Lower lobe of right lung (tissue), 2 donors: Measurements from ENCODE around the gene ETV2. TPM values are rescaled to one million over a fixed set of nuclear protein-coding genes. Genes with fewer than 3 reads are reported as not detected.
"Not testable (repeated sequence)": the region's sequence is repeated elsewhere in the genome, so short reads cannot be mapped to it uniquely, and the experiment has no call there.

Source experiments
- ATAC-seq, 2 donors: fragments of 200-7000 bp; cut with Tn5 transposase; one replicate each; pipeline ENCODE4 v1.9.1; 2020 to 2022; ENCODE audit warnings: mild to moderate bottlenecking in 2 of 2, moderate library complexity in 2 of 2
- DNase-seq: peaks from one replicate; pipeline ENCODE4 v3.0.0-alpha.2; 2020
- H3K27ac ChIP-seq: fragments of 200-600 bp; one replicate; pipeline ENCODE4 v1.8.0; 2022
- H3K27me3 ChIP-seq: fragments of 200-600 bp; one replicate; pipeline ENCODE4 v1.8.0; 2022; ENCODE audit warnings: low read depth
- H3K36me3 ChIP-seq: fragments of 200-600 bp; one replicate; pipeline ENCODE4 v1.8.0; 2022; ENCODE audit warnings: mild to moderate bottlenecking
- H3K4me1 ChIP-seq: fragments of 200-600 bp; one replicate; pipeline ENCODE4 v1.8.0; 2022
- H3K4me3 ChIP-seq: fragments of 200-600 bp; one replicate; pipeline ENCODE4 v1.8.0; 2022; ENCODE audit warnings: mild to moderate bottlenecking
- H3K9me3 ChIP-seq: fragments of 200-600 bp; one replicate; pipeline ENCODE4 v1.8.0; 2022
- intact Hi-C: fragments of 100-400 bp; cut with DNase I; formaldehyde crosslinking; loops from one replicate; pipeline ENCODE4 v1.11.0; 2022
- total RNA-seq: library from RNA; stranded (reverse); fragmentation: NEBNext Ultra II Directional; extraction: Animal tissue kit (Norgen Biotek cat#: 25700); gene quantifications from one replicate; pipeline ENCODE4 v1.2.1, GENCODE V29; 2021
- TF ChIP-seq, protein P1 (sequence below): fragments of 200-600 bp; IDR thresholded peaks from one replicate; pipeline ENCODE4 v1.8.0; 2022; ENCODE audit warnings: antibody characterized with exemption, mild to moderate bottlenecking
- donor health status: DM: no; HTN: yes; CAD: no; lungs with severe emphysema.

The ETV2 gene
- total RNA-seq, 1 donor from 2014 or later, result 1.1 TPM

DNA sequence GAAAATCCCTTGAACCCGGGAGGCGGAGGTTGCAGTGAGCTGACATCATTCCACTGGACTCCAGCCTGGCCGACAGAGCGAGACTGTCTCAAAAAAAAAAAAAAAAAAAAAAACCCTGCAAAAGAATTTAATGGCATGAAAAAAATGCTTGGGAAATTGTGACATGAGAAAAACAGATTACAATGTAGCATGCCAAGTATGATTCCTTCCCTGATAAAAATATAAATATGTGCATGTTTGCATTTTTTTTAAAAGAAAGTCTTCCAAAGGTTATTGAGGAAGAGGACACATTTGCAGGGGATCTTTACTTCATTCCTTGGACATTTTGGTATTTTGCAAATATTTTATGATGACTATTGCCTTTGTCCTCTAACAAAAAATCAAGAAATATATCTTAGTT, 48.3 kb downstream of the ETV2 start:
- ATAC-seq (no peak), DNase-seq (no peak)
- Histone ChIP-seq H3K4me1 (no peaks in the 10 kb centered on the region), H3K4me3 (no peak overlapping the region), H3K27me3 (no peaks in the 10 kb centered on the region), H3K27ac (no peak overlapping the region), H3K36me3 (no peaks in the 10 kb centered on the region), H3K9me3 (no peaks in the 10 kb centered on the region)
- TF ChIP-seq, protein P1, sequence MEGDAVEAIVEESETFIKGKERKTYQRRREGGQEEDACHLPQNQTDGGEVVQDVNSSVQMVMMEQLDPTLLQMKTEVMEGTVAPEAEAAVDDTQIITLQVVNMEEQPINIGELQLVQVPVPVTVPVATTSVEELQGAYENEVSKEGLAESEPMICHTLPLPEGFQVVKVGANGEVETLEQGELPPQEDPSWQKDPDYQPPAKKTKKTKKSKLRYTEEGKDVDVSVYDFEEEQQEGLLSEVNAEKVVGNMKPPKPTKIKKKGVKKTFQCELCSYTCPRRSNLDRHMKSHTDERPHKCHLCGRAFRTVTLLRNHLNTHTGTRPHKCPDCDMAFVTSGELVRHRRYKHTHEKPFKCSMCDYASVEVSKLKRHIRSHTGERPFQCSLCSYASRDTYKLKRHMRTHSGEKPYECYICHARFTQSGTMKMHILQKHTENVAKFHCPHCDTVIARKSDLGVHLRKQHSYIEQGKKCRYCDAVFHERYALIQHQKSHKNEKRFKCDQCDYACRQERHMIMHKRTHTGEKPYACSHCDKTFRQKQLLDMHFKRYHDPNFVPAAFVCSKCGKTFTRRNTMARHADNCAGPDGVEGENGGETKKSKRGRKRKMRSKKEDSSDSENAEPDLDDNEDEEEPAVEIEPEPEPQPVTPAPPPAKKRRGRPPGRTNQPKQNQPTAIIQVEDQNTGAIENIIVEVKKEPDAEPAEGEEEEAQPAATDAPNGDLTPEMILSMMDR, result no peak
- intact Hi-C loops, result no loop called here

DNA sequence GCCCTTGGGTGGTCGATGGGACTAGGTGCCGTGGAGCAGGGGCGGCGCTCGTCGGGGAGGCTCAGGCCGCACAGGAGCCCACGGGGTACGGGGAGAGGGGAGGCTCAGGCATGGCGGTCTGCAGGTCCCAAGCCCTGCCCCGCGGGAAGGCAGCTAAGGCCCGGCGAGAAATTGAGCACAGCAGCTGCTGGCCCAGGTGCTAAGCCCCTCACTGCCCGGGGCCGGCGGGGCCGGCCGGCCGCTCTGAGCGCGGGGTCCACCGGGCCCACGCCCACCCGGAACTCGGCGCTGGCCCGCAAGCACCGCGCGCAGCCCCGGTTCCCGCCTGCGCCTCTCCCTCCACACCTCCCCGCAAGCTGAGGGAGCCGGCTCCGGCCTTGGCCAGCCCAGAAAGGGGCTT, 49.6 kb downstream of the ETV2 start:
- H3K36me3 ChIP-seq, H3K4me1 ChIP-seq, H3K9me3 ChIP-seq, H3K27me3 ChIP-seq, H3K27ac ChIP-seq, ATAC-seq, intact Hi-C loops, H3K4me3 ChIP-seq, DNase-seq: not testable (repeated sequence)

DNA sequence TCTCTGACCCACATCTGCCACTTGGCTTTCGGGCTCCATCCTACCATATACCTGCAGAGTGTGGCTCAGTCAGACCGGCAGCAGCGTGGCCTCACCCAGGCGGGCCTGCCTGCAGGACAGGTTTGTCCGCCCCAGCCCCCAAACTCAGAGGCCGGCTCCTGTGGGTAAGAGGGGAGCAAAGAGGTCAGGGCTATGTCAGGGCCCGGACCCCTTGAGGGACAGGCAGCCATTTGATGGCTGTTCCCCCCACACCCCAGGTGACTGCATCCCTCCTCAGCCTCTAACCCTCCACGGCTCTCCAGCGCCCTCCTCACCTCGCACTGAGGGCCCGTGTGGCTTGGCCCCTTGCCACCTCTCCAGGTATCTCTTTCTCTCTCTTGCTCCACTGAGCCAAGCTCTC, 50.5 kb downstream of the ETV2 start:
- no peaks in the 10 kb centered on the region for H3K9me3 ChIP-seq
- H3K4me3 ChIP-seq, result no peak overlapping the region
- H3K27ac ChIP-seq, result no peak overlapping the region
- TF ChIP-seq, protein P1, result no peak
- no peaks in the 10 kb centered on the region for H3K27me3 ChIP-seq
- ATAC-seq (no peak), DNase-seq (no peak)
- H3K4me1 ChIP-seq, result no peaks in the 10 kb centered on the region
- H3K36me3 ChIP-seq, result no peaks in the 10 kb centered on the region
- intact Hi-C loops, result no loop called here

DNA sequence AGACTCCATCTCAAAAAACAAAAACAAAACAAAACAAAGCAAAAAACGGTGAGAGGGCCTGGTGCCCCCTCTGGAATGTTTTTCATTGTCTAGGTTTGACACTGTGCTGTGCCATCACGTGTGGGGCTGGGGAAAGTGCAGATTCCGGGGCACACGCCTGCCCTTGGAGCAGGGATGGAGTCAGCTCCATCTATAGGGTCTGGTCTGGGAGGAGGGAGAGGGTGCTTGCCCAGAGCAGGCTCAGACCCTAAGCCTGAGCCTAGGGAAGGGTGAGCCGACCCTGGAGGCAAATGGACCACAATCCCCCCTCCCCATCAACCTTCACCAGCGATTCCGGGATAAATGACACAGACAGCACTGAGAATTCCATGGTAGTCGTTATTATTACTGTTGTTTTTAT, 51.9 kb downstream of the ETV2 start:
- TF ChIP-seq, protein P1, result no peak
- DNase-seq (no peak), ATAC-seq (peak; percentile 4 to 16)
- Histone ChIP-seq H3K9me3 (no peaks in the 10 kb centered on the region), H3K4me3 (no peak overlapping the region), H3K4me1 (no peaks in the 10 kb centered on the region), H3K27ac (no peak overlapping the region), H3K27me3 (no peaks in the 10 kb centered on the region), H3K36me3 (no peaks in the 10 kb centered on the region)
- intact Hi-C loops, result no loop called here

DNA sequence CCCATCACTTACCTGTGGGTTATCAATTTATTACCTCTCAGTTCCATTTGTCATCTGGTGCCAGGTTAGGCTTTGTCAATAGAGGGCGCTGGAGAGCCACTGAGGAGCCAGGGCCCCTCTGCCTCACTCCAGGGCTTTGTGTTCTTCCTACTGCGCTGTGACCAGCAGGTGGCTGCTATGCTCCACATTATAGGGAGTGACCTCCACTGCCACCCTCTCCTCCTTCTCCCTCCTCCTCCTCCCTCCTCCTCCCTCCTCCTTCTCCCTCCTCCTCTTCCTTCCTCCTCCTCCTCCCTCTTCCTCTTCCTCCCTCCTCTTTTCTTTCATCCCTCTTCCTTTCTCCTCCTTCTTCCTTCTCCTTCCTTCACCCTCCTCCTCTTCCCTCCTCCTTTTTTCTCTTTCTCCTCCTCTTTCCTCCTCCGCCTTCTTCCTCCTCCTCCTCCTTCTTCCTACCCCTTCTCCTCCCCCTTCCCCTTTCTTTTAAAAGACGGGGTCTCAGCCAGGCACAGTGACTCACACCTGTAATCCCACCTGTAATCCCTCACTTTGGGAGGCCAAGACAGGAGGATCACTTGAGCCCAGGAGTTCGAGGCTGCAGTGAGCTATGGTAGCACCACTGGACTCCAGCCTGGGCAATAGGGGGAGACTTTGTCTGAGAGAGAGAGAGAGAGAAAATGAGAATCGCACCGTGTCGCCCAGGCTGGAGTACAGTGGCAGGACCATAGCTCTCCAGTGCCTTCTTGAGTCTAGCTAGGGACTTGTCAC, 52.5 kb downstream of the ETV2 start:
- peak; percentile 90 for DNase-seq
- intact Hi-C loops, result no loop called here
- Histone ChIP-seq H3K4me1 (no peaks in the 10 kb centered on the region), H3K9me3 (no peaks in the 10 kb centered on the region), H3K27me3 (no peaks in the 10 kb centered on the region), H3K4me3 (no peak overlapping the region), H3K27ac (no peak overlapping the region), H3K36me3 (no peaks in the 10 kb centered on the region)
- TF ChIP-seq, protein P1, result peak; percentile 92
- ATAC-seq, result peak; percentile 100

Other genes with a start within 250 kb of the ETV2 start
- gene FFAR2, start 193.5 kb upstream of the ETV2 start, total RNA-seq, result 4.7 TPM
- 0.89 TPM for gene KRTDAP, start 151.3 kb upstream of the ETV2 start, total RNA-seq
- gene DMKN, start 128.1 kb upstream of the ETV2 start, total RNA-seq, result 70.7 TPM
- gene SBSN, start 113.4 kb upstream of the ETV2 start, total RNA-seq, result not detected
- gene GAPDHS, start 108.3 kb upstream of the ETV2 start, total RNA-seq, result not detected
- gene TMEM147, start 96.1 kb upstream of the ETV2 start, total RNA-seq, result 81.6 TPM
- not detected for gene ATP4A, start 78.1 kb upstream of the ETV2 start, total RNA-seq
- not detected for gene PMIS2, start 55.6 kb upstream of the ETV2 start, total RNA-seq
- 9.1 TPM for gene HAUS5, start 29.0 kb upstream of the ETV2 start, total RNA-seq
- 56.1 TPM for gene RBM42, start 12.7 kb upstream of the ETV2 start, total RNA-seq
- gene COX6B1, start 6.6 kb downstream of the ETV2 start, total RNA-seq, result 267 TPM
- gene UPK1A, start 24.8 kb downstream of the ETV2 start, total RNA-seq, result not detected
- 0.21 TPM for gene ZBTB32, start 62.8 kb downstream of the ETV2 start, total RNA-seq
- gene KMT2B, start 76.3 kb downstream of the ETV2 start, total RNA-seq, result 37.2 TPM
- 17.1 TPM for gene IGFLR1, start 100.7 kb downstream of the ETV2 start, total RNA-seq
- 20.3 TPM for gene U2AF1L4, start 103.7 kb downstream of the ETV2 start, total RNA-seq
- 60.0 TPM for gene PSENEN, start 103.9 kb downstream of the ETV2 start, total RNA-seq
- 7.2 TPM for gene LIN37, start 106.8 kb downstream of the ETV2 start, total RNA-seq
- gene HSPB6, start 115.3 kb downstream of the ETV2 start, total RNA-seq, result 29.4 TPM
- gene PROSER3, start 116.4 kb downstream of the ETV2 start, total RNA-seq, result 20.8 TPM
- gene ARHGAP33, start 133.8 kb downstream of the ETV2 start, total RNA-seq, result 13.1 TPM
- gene PRODH2, start 171.1 kb downstream of the ETV2 start, total RNA-seq, result not detected
- gene NPHS1, start 210.8 kb downstream of the ETV2 start, total RNA-seq, result not detected
- gene KIRREL2, start 215.2 kb downstream of the ETV2 start, total RNA-seq, result 0.12 TPM
- gene APLP1, start 226.8 kb downstream of the ETV2 start, total RNA-seq, result 2.1 TPM